Measurements from ENCODE around the gene STAP2. TPM values are rescaled to one million over a fixed set of nuclear protein-coding genes. Genes with fewer than 3 reads are reported as not detected.
A peak's percentile ranks its signal among the peaks of the same experiment; 100 is the strongest.

The STAP2 gene
- total and polyA plus RNA-seq, 9 of the 15 experiments (the other 6 are each of a cell fraction or from before 2014, with no cell fraction given), result 1.2 to 9.8 (median 4.5) TPM

- 94% methylated on average over 15 of the region's 16 CpGs for WGBS (ENCODE audit: insufficient coverage, low coverage, missing lambda C conversion rate)
- no peak overlapping the region for H3K4me2 ChIP-seq (ENCODE audit: insufficient read depth, low read length)
- intact Hi-C loops (cut with micrococcal nuclease), result no loop called here
- peak overlapping the region in 1 of 2 experiments; percentile 52; a peak in 1 of 4 replicates for H3K9ac ChIP-seq (ENCODE audit: insufficient read depth in 1 of 2, low read depth in 2 of 2, low read length in 2 of 2)
- no peaks in the 10 kb centered on the region for H3K9me3 ChIP-seq (replicated peaks; ENCODE audit: control insufficient read depth, insufficient read depth, low read depth, low read length)
- H3K36me3 ChIP-seq (ENCODE audit: control insufficient read depth, insufficient read depth, low read length), result peaks cover 59% of the 10 kb centered on the region; the same call in 2 of the 3 replicates
- DNase-seq (ENCODE audit: extremely low read depth in 1 of 4, low spot score in 3 of 4), result no peak
- ChIA-PET CTCF (ENCODE audit: low intra/inter-chr PET ratio) (no interaction called here), POLR2A (interaction anchor here (1.1 to 2.7 kb wide), 4 partner anchors 9 to 91 kb away, joined by 3 to 18 read pairs (median 5); partner anchors contain the start of gene MPND)
- H3K27ac ChIP-seq (ENCODE audit: extremely low read depth, low read depth, low read length), result no peak overlapping the region
- no TSS peak for BruUV-seq (replicated peaks)
- ATAC-seq, result no peak
- no peaks in the 10 kb centered on the region for H3K27me3 ChIP-seq (ENCODE audit: control insufficient read depth in 2 of 2, insufficient read depth in 2 of 2, low read length in 2 of 2)
- no peaks in the 10 kb centered on the region for H3K9me1 ChIP-seq (ENCODE audit: control insufficient read depth, insufficient read depth, low read length)
- H3K79me2 ChIP-seq (ENCODE audit: control insufficient read depth, insufficient read depth, low read length), result no peaks in the 10 kb centered on the region
- no peak for TF ChIP-seq ERF (CRISPR knock-in tag; IDR thresholded peaks at IDR 0.05)
- no peak for TF ChIP-seq NR2C1 (IDR thresholded peaks at IDR 0.05)
- no peak for TF ChIP-seq NR2C1 (tag; IDR thresholded peaks at IDR 0.05)
- TF ChIP-seq AFF4 (CRISPR knock-in tag; IDR thresholded peaks at IDR 0.05), result peak; percentile 55; the same call in 1 of the 2 replicates
- peak; percentile 42; the same call in 1 of the 2 replicates for TF ChIP-seq SUPT5H (IDR thresholded peaks at IDR 0.05)
- no peak for TF ChIP-seq ZHX1 (conservative IDR thresholded peaks at IDR 0.05; ENCODE audit: low read length)
- peak; percentile 76 for TF ChIP-seq POLR2AphosphoS2 (IDR thresholded peaks at IDR 0.05; ENCODE audit: low read length)
- peak; percentile 35 for TF ChIP-seq POLR2A (conservative IDR thresholded peaks at IDR 0.05)
- TF ChIP-seq RBM22 (IDR thresholded peaks at IDR 0.05; ENCODE audit: low read depth, low read length, poor library complexity, severe bottlenecking), result peak; percentile 67
- TF ChIP-seq MYNN (IDR thresholded peaks at IDR 0.05), result peak; percentile 73; the same call in 1 of the 2 replicates
- TF ChIP-seq MYNN (CRISPR knock-in tag; IDR thresholded peaks at IDR 0.05), result no peak
- TF ChIP-seq POLR2G (IDR thresholded peaks at IDR 0.05; ENCODE audit: low read depth, low read length), result peak; percentile 64
- TF ChIP-seq FOXP4 (CRISPR knock-in tag; IDR thresholded peaks at IDR 0.05; ENCODE audit: borderline replicate concordance), result no peak
- no peak overlapping the region for H3K4me3 ChIP-seq
- H4K20me1 ChIP-seq (replicated peaks; ENCODE audit: control insufficient read depth, insufficient read depth, low read length), result peaks cover 5% of the 10 kb centered on the region; the same call in 1 of the 2 replicates
- in situ Hi-C loops (cut with MboI), result no loop called here
- FAIRE-seq, result no peak
- no peak overlapping the region for H2AFZ ChIP-seq (ENCODE audit: low read depth, low read length)
- H3K4me1 ChIP-seq (replicated peaks in 1 of 2; ENCODE audit: control insufficient read depth in 2 of 2, insufficient read depth in 2 of 2, low read length in 2 of 2), result peaks cover 0 to 70% of the 10 kb centered on the region in 2 experiments; a peak in 2 of 5 replicates
These were observed 19.3 kb upstream of the STAP2 start for GRCh38 chr19:4357921-4358326.
